GM18909 (cell line): Measurements from ENCODE around the gene RNF31.
"Not testable (repeated sequence)": the region's sequence is repeated elsewhere in the genome, so short reads cannot be mapped to it uniquely, and the experiment has no call there.

Experiments
- ATAC-seq: cut with Tn5 transposase; IDR thresholded peaks from one replicate; pipeline ENCODE4 v1.9.1; 2021; ENCODE audit warnings: mild to moderate bottlenecking; ENCODE audit not compliant: unreplicated experiment, poor library complexity

The RNF31 gene

DNA sequence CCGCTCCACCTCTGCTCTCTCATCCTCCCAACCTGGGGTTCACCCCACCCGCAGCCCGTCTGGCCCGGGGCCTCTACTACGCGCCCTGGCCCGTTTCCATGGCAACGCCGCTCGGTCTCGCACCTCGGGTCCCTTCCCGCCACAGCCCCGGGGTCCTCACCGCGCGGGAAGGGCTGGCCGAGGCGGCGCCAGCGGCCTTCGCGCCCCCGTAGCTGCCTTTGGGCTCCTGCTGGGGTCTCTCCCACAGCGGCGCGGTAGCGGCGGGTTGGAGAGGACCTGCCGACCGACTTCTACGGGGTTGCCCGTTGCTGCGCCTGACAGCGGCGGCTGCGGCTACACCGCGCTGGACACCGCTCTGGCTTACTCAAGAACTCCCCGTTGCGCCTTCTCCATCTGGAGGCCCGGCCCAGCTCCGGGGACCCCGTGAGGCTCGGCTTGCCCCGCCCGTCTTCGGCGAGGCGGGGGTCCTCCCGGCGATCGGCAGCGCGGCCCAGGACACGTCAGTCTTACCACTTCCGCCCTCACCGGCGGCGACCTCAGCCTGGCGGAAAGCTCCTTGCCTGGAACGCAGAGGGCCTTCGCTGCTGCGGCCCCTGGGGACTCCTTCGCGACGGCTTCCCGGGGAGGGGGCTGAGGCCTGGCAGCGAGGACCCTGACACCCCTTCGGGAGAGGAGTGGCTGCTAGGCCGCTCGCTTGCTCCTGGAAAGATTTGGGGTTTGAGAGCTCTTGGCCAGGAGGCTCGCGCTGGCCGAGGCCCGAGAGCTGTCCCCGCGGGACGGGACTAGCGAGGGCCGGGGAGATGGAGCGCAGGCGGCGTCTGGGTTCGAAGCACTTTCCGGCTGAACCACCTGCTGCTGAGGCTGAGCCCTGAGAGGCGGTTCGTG, 48.1 kb downstream of the RNF31 start, which contains the start of gene TM9SF1:
TSS of gene TM9SF1 (minus strand) at position 256 of the 885 bp plus-strand sequence. CDS start 422 bp downstream, outside the sequence.
- ATAC-seq: peak; percentile 92

GRCh38 chr14:24196071-24197055, 49.1 kb downstream of the RNF31 start:
- ATAC-seq: no peak

DNA sequence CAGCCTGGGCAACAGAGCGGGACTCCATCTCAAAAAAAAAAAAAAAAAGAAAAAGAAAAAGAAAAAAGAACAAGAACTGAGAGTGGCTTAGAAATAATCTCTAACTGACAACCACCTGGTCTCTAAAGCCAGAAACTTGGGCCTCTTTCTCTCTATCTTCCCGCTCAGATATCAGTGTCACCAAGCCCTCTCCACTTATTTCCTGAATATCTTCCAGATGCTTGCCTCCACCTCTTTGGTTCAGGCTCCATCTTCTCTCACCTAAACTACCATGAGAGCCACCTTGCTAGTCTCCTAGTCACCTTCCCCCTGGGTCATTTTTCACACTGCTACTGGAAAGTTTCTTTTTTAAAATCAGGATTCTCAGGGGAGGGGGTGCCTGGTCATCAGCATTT, 49.8 kb downstream of the RNF31 start:
- ATAC-seq: no peak

DNA sequence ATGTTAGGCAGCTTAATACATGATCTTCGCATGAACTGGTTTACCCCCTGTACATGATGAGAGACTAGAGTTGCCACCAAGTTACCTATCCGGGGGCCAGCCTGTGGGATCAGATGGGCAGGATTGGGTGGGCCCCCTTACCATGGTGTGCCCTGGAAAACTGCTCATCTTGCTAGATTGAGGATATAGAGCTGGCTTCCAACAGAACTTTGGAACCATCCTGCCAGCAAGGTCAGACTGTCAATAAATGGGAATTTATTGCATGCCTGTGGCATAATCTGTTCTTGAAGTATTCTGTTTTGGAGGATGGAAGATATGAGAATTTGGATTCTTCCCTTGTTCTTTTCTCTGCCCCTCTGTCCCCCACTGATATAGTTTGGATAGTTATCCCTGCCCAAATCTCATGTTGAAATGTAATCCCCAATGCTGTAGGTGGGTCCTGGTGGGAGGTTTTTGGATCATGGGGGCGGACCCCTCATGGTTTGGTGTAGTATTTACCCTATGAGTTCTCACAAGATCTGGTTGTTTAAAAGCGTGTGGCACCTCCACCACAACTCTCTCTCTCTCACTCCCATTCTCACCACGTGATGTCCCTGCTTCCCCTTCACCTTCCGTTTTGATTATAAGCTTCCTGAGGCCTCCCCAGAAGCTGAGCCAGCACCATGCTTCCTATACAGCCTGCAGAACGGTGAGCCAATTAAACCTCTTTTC, 51.7 kb downstream of the RNF31 start:
- no peak for ATAC-seq

- not testable (repeated sequence) for ATAC-seq
Observed at GRCh38 chr14:24202538-24202937, 55.2 kb downstream of the RNF31 start.

DNA sequence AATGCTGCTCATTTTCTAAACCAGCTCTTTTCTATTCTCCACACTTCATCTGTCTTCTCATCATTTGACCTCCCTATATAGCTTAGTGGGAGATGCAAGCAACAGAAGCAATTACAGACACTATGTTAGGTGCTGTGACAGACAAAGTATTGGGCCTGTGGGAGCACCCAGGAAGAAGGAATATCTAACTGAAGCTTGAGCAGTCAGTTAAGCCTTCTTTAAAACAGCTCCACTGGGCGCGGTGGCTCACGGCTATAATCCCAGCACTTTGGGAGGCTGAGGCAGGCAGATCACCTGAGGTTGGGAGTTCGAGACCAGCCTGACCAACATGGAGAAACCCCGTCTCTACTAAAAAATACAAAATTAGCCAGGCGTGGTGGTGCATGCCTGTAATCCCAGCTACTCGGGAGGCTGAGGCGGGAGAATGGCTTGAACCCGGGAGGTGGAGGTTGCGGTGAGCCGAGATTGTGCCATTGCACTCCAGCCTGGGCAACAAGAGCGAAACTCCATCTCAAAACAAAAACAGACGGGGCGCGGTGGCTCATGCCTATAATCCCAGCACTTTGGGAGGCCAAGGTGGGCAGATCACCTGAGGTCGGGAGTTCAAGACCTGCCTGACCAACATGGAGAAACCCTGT, 56.1 kb downstream of the RNF31 start:
- not testable (repeated sequence) for ATAC-seq

GRCh38 chr14:24204163-24205146, 57.2 kb downstream of the RNF31 start:
- ATAC-seq: no peak

GRCh38 chr14:24206260-24207103, 59.2 kb downstream of the RNF31 start:
- ATAC-seq: no peak

DNA sequence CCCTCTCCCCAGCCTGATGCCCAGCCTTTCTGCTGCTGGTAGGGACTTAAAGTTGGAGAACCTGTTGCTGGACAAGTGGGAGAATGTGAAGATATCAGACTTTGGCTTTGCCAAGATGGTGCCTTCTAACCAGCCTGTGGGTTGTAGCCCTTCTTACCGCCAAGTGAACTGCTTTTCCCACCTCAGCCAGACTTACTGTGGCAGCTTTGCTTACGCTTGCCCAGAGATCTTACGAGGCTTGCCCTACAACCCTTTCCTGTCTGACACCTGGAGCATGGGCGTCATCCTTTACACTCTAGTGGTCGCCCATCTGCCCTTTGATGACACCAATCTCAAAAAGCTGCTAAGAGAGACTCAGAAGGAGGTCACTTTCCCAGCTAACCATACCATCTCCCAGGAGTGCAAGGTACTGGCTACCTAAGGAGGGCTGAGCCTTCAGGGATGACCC, 59.8 kb downstream of the RNF31 start:
- no peak for ATAC-seq

- no peak for ATAC-seq
Observed at GRCh38 chr14:24207625-24208024, 60.3 kb downstream of the RNF31 start.
